Measurements from ENCODE around the gene IKZF3. TPM values are rescaled to one million over a fixed set of nuclear protein-coding genes. Genes with fewer than 3 reads are reported as not detected.

IKZF3 gene
- total RNA-seq, 1 experiment from 2014 or later, result 0.22 TPM

GRCh38 chr17:39753514-39754160 lies 110.5 kb downstream of the IKZF3 start:
- no peaks in the 10 kb centered on the region; a peak in 1 of 5 replicates for H3K9me3 Mint-ChIP-seq
- H3K4me3 Mint-ChIP-seq, result peak overlapping the region; percentile 55 to 78
- peaks cover 2% of the 10 kb centered on the region for H4K20me1 ChIP-seq (ENCODE audit: control insufficient read depth, insufficient read depth, insufficient read length)
- peak overlapping the region; percentile 50 for H3K4me2 ChIP-seq (ENCODE audit: insufficient read depth, insufficient read length, low read length)
- no peak overlapping the region for H2BK120ac ChIP-seq (ENCODE audit: low read depth, low read length, poor library complexity, severe bottlenecking)
- DNase-seq, result peak; percentile 57
- no peak for TF ChIP-seq CTCF (conservative IDR thresholded peaks at IDR 0.05)
- H3K18ac ChIP-seq (ENCODE audit: insufficient read length, low read depth, low read length), result peak overlapping the region; percentile 45
- H4K5ac ChIP-seq (ENCODE audit: insufficient read length, low read depth, low read length), result no peak overlapping the region
- H3K27me3 ChIP-seq (ENCODE audit: insufficient read depth, low read length), result no peaks in the 10 kb centered on the region
- no peak overlapping the region for H2BK5ac ChIP-seq (ENCODE audit: insufficient read length, low read length)
- no peak overlapping the region for H3T11ph ChIP-seq (ENCODE audit: low read length)
- H3K79me2 ChIP-seq (ENCODE audit: insufficient read depth, low read length), result no peaks in the 10 kb centered on the region
- no peak overlapping the region for H2AK5ac ChIP-seq (ENCODE audit: insufficient read length, low read length)
- H3K27me3 Mint-ChIP-seq (ENCODE audit: low read depth), result peaks cover 22% of the 10 kb centered on the region
- no peaks in the 10 kb centered on the region for H3K9me3 ChIP-seq (ENCODE audit: control insufficient read depth, low read depth, low read length)
- H3K23ac ChIP-seq (ENCODE audit: insufficient read length, low read depth, low read length), result no peak overlapping the region
- no peak overlapping the region for H2BK20ac ChIP-seq (ENCODE audit: low read depth, low read length, poor library complexity, severe bottlenecking)
- peak overlapping the region; percentile 15; the same call in 1 of the 2 replicates for H3K14ac ChIP-seq (ENCODE audit: insufficient read depth, low read length)
- H3K9ac ChIP-seq (ENCODE audit: extremely low read depth, insufficient read length, low read length), result no peak overlapping the region
- no peak overlapping the region; a peak in 1 of 7 replicates for H3K27ac Mint-ChIP-seq
- peaks cover 2% of the 10 kb centered on the region; the same call in 1 of the 2 replicates for H3K4me1 ChIP-seq (ENCODE audit: insufficient read depth, low read length)
- WGBS (ENCODE audit: extremely low coverage, insufficient read length, low lambda C conversion rate), result no CpG with 5 or more reads among the region's 55 CpGs
- H3K27ac ChIP-seq (ENCODE audit: insufficient read length, low read depth, low read length), result no peak overlapping the region
- no peak overlapping the region for H3K56ac ChIP-seq (ENCODE audit: insufficient read length, low read depth, low read length)
- no peak overlapping the region for H2BK15ac ChIP-seq (ENCODE audit: low read depth, low read length)
- no peak overlapping the region for H2AFZ ChIP-seq (ENCODE audit: low read length)
- no peak overlapping the region for H3K4ac ChIP-seq (ENCODE audit: low read depth, low read length)
- no peak overlapping the region for H2BK12ac ChIP-seq (ENCODE audit: insufficient read length, low read depth, low read length)
- H4K8ac ChIP-seq (replicated peaks; ENCODE audit: insufficient read length, low read depth, low read length), result no peak overlapping the region
- no peaks in the 10 kb centered on the region for H3K79me1 ChIP-seq (ENCODE audit: insufficient read depth, low read depth, low read length, poor library complexity, severe bottlenecking)
- H4K91ac ChIP-seq (ENCODE audit: insufficient read length, low read depth, low read length), result no peak overlapping the region
- peaks cover 54 to 58% of the 10 kb centered on the region in 2 experiments for H3K4me1 Mint-ChIP-seq
- H3K36me3 Mint-ChIP-seq (ENCODE audit: insufficient read depth in 1 of 3, low read depth in 3 of 3), result peaks cover 0 to 3% (median 0%) of the 10 kb centered on the region in 3 experiments; a peak in 1 of 7 replicates
- peaks cover 3% of the 10 kb centered on the region for H3K23me2 ChIP-seq (ENCODE audit: insufficient read length, low read depth, low read length, poor library complexity, severe bottlenecking)

Measured in H9 (cell line).